ENCODE results near the gene CACNG4. TPM values are rescaled to one million over a fixed set of nuclear protein-coding genes. Genes with fewer than 3 reads are reported as not detected.

The CACNG4 gene
- total RNA-seq, 4 donors from 2014 or later, result 0.42 to 0.91 TPM; not detected in 2

- intact Hi-C loops (cut with DNase I; ENCODE audit: low total_unique reads), result no loop called here
- DNase-seq (ENCODE audit: low spot score in 2 of 2), result no peak
- TF ChIP-seq, protein P1, sequence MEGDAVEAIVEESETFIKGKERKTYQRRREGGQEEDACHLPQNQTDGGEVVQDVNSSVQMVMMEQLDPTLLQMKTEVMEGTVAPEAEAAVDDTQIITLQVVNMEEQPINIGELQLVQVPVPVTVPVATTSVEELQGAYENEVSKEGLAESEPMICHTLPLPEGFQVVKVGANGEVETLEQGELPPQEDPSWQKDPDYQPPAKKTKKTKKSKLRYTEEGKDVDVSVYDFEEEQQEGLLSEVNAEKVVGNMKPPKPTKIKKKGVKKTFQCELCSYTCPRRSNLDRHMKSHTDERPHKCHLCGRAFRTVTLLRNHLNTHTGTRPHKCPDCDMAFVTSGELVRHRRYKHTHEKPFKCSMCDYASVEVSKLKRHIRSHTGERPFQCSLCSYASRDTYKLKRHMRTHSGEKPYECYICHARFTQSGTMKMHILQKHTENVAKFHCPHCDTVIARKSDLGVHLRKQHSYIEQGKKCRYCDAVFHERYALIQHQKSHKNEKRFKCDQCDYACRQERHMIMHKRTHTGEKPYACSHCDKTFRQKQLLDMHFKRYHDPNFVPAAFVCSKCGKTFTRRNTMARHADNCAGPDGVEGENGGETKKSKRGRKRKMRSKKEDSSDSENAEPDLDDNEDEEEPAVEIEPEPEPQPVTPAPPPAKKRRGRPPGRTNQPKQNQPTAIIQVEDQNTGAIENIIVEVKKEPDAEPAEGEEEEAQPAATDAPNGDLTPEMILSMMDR (IDR thresholded peaks at IDR 0.05), result no peak
- TF ChIP-seq POLR2A (IDR thresholded peaks at IDR 0.05), result no peak
- H3K4me3 ChIP-seq (ENCODE audit: low read depth, poor library complexity, severe bottlenecking), result no peak overlapping the region
- WGBS, 2 donors, result 65 to 77% methylated on average over 9 of the region's 9 CpGs
Observed at GRCh38 chr17:66920435-66920834, 44.1 kb upstream of the CACNG4 start.

GRCh38 chr17:66920950-66921349 is 43.6 kb upstream of the CACNG4 start:
- 67 to 75% methylated on average over 4 of the region's 4 CpGs for WGBS, 2 donors
- TF ChIP-seq POLR2A (IDR thresholded peaks at IDR 0.05), result no peak
- TF ChIP-seq, protein P1 (IDR thresholded peaks at IDR 0.05), result no peak
- DNase-seq (ENCODE audit: low spot score in 2 of 2), result no peak
- intact Hi-C loops (cut with DNase I; ENCODE audit: low total_unique reads), result no loop called here
- no peak overlapping the region for H3K4me3 ChIP-seq (ENCODE audit: low read depth, poor library complexity, severe bottlenecking)

DNA sequence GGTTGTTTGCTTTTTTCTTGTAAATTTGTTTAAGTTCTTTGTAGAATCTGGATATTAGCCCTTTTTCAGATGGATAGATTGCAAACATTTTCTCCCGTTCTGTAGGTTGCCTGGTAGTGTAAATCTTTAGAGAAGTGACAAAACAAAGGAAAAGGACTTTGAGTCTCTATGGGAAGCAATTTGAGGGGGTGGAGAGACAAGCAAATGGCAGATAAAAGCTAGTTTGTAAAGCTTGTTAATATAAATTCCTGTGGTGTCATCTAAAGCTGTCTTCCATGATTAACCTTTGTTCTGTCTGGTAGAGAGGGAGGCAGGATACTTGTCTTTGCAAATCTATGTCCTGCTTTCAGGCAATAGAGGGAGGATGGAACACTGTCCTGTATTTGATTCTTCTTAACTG is 40.6 kb upstream of the CACNG4 start:
- WGBS, 2 donors, result 40 to 53% methylated on average over 1 of the region's 1 CpG
- intact Hi-C loops (cut with DNase I; ENCODE audit: low total_unique reads), result no loop called here
- TF ChIP-seq POLR2A (IDR thresholded peaks at IDR 0.05), result no peak
- DNase-seq (ENCODE audit: low spot score in 2 of 2), result no peak
- H3K4me3 ChIP-seq (ENCODE audit: low read depth, poor library complexity, severe bottlenecking), result no peak overlapping the region

DNA sequence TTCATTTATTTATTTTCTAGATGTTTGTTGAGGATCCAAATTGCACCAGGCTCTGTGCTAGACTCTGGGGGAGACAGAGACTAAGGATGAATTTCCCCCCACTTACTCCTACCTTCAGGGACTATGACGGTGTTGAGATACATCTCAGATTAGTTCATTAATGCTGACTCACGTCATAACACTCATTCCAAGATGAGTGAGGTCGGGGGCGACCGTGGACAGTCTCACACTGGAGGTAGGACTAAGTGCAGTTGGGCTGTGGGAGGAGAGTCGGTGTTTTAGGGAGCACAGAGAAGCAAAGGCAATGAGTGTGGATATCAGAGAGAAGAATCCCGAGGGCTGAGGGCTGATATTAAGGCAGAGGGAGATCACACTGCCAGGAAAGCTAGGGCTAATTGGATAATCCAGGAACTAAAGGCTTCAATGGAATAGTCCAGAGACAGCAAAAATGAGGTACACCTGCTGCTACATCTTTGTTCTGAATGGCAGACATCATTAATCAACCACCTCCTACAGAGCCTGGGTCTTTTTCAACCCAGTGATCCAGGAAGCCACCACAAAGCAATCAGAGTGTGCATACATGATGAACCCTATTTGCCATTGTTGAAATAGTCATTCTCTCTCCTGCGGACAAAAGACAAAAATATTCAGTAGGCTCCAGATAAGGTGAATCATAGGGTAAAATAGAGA is 38.6 kb upstream of the CACNG4 start:
- 80 to 86% methylated on average over 8 of the region's 8 CpGs for WGBS, 2 donors
- no peak for DNase-seq (ENCODE audit: low spot score in 2 of 2)
- no peak overlapping the region for H3K4me3 ChIP-seq (ENCODE audit: low read depth, poor library complexity, severe bottlenecking)
- no peak for TF ChIP-seq POLR2A (IDR thresholded peaks at IDR 0.05)
- TF ChIP-seq, protein P1 (IDR thresholded peaks at IDR 0.05), result no peak
- intact Hi-C loops (cut with DNase I; ENCODE audit: low total_unique reads), result no loop called here

DNA sequence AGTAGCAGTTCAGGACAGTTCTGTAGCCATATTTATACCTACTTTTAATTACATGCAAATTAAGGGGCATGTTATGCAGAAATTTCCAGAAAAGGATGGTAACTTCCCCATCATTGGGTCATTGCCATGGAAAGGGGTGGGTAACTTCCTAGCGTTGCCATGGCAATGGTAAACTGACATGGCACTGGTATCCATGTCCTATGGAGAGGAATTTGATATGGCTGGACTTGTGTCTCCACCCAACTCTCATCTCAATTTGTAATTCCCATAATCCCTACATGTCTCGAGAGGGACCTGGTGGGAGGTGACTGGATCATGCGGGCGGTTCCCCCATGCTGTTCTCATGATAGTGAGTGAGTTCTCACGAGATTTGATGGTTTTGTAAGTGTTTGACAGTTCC is 35.6 kb upstream of the CACNG4 start:
- no peak for TF ChIP-seq POLR2A (IDR thresholded peaks at IDR 0.05)
- TF ChIP-seq, protein P1 (IDR thresholded peaks at IDR 0.05), result no peak
- DNase-seq (ENCODE audit: low spot score in 2 of 2), result no peak

GRCh38 chr17:66929591-66929990 is 34.9 kb upstream of the CACNG4 start:
- no peak for DNase-seq (ENCODE audit: low spot score in 2 of 2)
- TF ChIP-seq, protein P1 (IDR thresholded peaks at IDR 0.05), result no peak
- no peak for TF ChIP-seq POLR2A (IDR thresholded peaks at IDR 0.05)
- 14 to 40% methylated on average over 1 of the region's 1 CpG for WGBS, 2 donors
- H3K4me3 ChIP-seq (ENCODE audit: low read depth, poor library complexity, severe bottlenecking), result no peak overlapping the region
- intact Hi-C loops (cut with DNase I; ENCODE audit: low total_unique reads), result no loop called here

More for the DNA sequence above, 35.6 kb upstream of the CACNG4 start:
- intact Hi-C loops (cut with DNase I; ENCODE audit: low total_unique reads), result no loop called here
- H3K4me3 ChIP-seq (ENCODE audit: low read depth, poor library complexity, severe bottlenecking), result no peak overlapping the region
- WGBS, 2 donors, result 84 to 89% methylated on average over 5 of the region's 5 CpGs
